BE2C (cell line): Measurements from ENCODE around the gene CENPS.
"Not testable (repeated sequence)": the region's sequence is repeated elsewhere in the genome, so short reads cannot be mapped to it uniquely, and the experiment has no call there.

ENCODE experiments used
- DNase-seq: peaks from one replicate; pipeline ENCODE4 v3.0.0-alpha.2; 2020
- H3K27me3 ChIP-seq: fragments of 250-450 bp; sonication (Bioruptor Pico); 2 replicates; pipeline ENCODE4 v1.5.1; 2020; ENCODE audit warnings: mild to moderate bottlenecking
- H3K36me3 ChIP-seq: fragments of 250-450 bp; sonication (Bioruptor Pico); 2 replicates; pipeline ENCODE4 v1.5.1; 2020; ENCODE audit warnings: mild to moderate bottlenecking
- H3K4me1 ChIP-seq: fragments of 250-450 bp; sonication (Bioruptor Pico); 2 replicates; pipeline ENCODE4 v1.5.1; 2020
- H3K4me3 ChIP-seq: 2 replicates; pipeline ENCODE4 v1.5.1; 2011; ENCODE audit warnings: low read depth, low read length
- H3K9me3 ChIP-seq: fragments of 250-450 bp; sonication (Bioruptor Pico); 2 replicates; pipeline ENCODE4 v1.5.1; 2020
- CTCF ChIP-seq: IDR thresholded peaks from 2 replicates; pipeline ENCODE4 v1.5.1; 2012; ENCODE audit warnings: mild to moderate bottlenecking, low read depth, low read length

CENPS gene

GRCh38 chr1:10471411-10472219, 41.4 kb downstream of the CENPS start:
- Histone ChIP-seq H3K4me1 (no peaks in the 10 kb centered on the region), H3K9me3 (no peaks in the 10 kb centered on the region), H3K36me3 (0 out of 2 replicates have a peak, but pooled peaks cover 4% of the 10 kb centered on the region), H3K27me3 (no peaks in the 10 kb centered on the region), H3K4me3 (peak overlapping the region; percentile 73)
- no peak for TF ChIP-seq CTCF
- DNase-seq, result no peak

- Histone ChIP-seq H3K9me3 (no peaks in the 10 kb centered on the region), H3K36me3 (0 out of 2 replicates have a peak, but pooled peaks cover 4% of the 10 kb centered on the region), H3K27me3 (no peaks in the 10 kb centered on the region), H3K4me1 (no peaks in the 10 kb centered on the region), H3K4me3 (peak within 1 kb of the TSS; percentile 73)
- TF ChIP-seq CTCF, result no peak
- DNase-seq, result peak; percentile 89
These were observed 42.2 kb downstream of the CENPS start, which contains the start of gene DFFA for GRCh38 chr1:10472220-10473144. TSS of gene DFFA (minus strand) at chr1:10472529. CDS start at chr1:10472458, 71 bp downstream.

GRCh38 chr1:10473145-10473765, 43.0 kb downstream of the CENPS start:
- Histone ChIP-seq H3K4me1 (no peaks in the 10 kb centered on the region), H3K27me3 (no peaks in the 10 kb centered on the region), H3K36me3 (0 out of 2 replicates have a peak, but pooled peaks cover 2% of the 10 kb centered on the region), H3K9me3 (no peaks in the 10 kb centered on the region), H3K4me3 (no peak overlapping the region)
- no peak for TF ChIP-seq CTCF
- no peak for DNase-seq

- not testable (repeated sequence) for H3K36me3 ChIP-seq, DNase-seq, H3K4me1 ChIP-seq, H3K9me3 ChIP-seq, H3K27me3 ChIP-seq
- 0 out of 2 replicates have a peak overlapping the region, but pooled peaks have one; percentile 80 for H3K4me3 ChIP-seq
These were observed 44.0 kb downstream of the CENPS start for GRCh38 chr1:10474309-10474612.

- peak within 1 kb of the TSS; percentile 80 for H3K4me3 ChIP-seq
- TF ChIP-seq CTCF, result no peak
- no peaks in the 10 kb centered on the region for H3K36me3 ChIP-seq
- DNase-seq, result peak; percentile 82
- H3K9me3 ChIP-seq, result no peaks in the 10 kb centered on the region
- H3K27me3 ChIP-seq, result no peaks in the 10 kb centered on the region
- no peaks in the 10 kb centered on the region for H3K4me1 ChIP-seq
These were observed 44.6 kb downstream of the CENPS start, which contains the start of gene PEX14 for GRCh38 chr1:10474613-10475507. TSS of gene PEX14 (plus strand) at chr1:10474950. CDS start at chr1:10474967, 17 bp downstream.
